HG03354 (cell line): Measurements from ENCODE around the gene MED13L.

Experiments
- ATAC-seq: cut with Tn5 transposase; IDR thresholded peaks from one replicate; pipeline ENCODE4 v1.9.1; 2021; ENCODE audit warnings: mild to moderate bottlenecking; ENCODE audit not compliant: unreplicated experiment, poor library complexity, severe bottlenecking

Gene MED13L

DNA sequence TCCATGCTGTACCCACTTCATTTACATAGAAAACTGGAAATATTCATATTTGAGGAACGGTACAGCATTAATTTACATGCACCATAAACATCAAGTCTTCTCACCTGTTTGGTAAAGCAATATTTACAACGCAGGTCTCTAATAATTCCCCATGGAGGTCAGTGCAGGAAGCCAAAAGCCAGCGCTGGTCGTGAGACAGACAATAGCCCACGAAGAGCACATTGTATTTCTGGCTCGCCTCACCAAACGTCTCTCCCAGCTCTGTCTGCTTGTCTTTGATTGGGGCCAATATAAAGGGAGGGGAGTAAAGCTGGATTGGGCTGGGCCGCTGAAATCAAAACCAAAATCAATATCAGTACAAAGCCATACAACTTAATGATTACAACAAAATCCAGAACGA is 302.1 kb downstream of the MED13L start:
- no peak for ATAC-seq

- no peak for ATAC-seq
Measured at GRCh38 chr12:115973968-115974724, 303.3 kb downstream of the MED13L start.

GRCh38 chr12:115973066-115973465 is 304.4 kb downstream of the MED13L start:
- ATAC-seq = no peak

GRCh38 chr12:115972241-115972640 is 305.3 kb downstream of the MED13L start:
- no peak for ATAC-seq

GRCh38 chr12:115968211-115968610 is 309.3 kb downstream of the MED13L start:
- ATAC-seq = no peak

DNA sequence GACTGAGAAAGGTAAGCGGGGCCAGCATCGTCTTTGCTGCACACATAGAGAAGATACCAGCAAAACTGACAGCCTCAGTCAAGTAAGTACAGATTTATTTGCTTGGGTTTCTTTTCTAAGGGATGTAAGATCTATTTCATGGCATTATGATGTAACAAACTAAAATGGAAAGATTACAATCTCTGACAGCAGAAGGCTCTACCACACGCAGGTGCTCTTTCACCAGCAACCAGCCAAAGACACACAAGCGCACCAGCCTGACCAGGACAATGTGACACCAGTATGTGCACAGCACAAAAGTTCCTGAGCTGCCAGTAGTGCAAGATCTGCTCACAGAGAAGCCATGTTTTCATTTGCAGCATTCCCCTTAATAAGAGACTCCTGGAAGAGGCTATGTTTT is 311.1 kb downstream of the MED13L start:
- ATAC-seq = no peak

GRCh38 chr12:115964626-115965025 is 312.9 kb downstream of the MED13L start:
- ATAC-seq = no peak

- ATAC-seq = no peak
Measured at GRCh38 chr12:115964214-115964613, 313.3 kb downstream of the MED13L start.

DNA sequence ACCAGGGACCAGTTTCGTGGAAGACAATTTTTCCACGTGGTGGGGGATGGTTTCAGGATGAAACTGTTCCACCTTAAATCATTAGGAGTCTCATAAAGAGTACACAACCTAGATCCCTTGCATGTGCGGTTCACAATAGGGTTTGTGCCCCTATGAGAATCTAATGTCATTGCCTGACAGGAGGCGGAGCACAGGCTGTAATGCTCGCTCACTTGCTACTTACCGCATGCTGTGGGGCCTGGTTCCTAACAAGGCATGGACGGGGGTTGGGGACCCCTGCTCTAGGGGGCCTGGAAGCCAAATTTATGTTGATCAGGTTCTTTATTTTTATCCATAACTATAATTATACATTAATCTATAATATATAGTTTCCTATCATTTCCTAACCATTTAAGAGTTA is 315.3 kb downstream of the MED13L start:
- no peak for ATAC-seq

DNA sequence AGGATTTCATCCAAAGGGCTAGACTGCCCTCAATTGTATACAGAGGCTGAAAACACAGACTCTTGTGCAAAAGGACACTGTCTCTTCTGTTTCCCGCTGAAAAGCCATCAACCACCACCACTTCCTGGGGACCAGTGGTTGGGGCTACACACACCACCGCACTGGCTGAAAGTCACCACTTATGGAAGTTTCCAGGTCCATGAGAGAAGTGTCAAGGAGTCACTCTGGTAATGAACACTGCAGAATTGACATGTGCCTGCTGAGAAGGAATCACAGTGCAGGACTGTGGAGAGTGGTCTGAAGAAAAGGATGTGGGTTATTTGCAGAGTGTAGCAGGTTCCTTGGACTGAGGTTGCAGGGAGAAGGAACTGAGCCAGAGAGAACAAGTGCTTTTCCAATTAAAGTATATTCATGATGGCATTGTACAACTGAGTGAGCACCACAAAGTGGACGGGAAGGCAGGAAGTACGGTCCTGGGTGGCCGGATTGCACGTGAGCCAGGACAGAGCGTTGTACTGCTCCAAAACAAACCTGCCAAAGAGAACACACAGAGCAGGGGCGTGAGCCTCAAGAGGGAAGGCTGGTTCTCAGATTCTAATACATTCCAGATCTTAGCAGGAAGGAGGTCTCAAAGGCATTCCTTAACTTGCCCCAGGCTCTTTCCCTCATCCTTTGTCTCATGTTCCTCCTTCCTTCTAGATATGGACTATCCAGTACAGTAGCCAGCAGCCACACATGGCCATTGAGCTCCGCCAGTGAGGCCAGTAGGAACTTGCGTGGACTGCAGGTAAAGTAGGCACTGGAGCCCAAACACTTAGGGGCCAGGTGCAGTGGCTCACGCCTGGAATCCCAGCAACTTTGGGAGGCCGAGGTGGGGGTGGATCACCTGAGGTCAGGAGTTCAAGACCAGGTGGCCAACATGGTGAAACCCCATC is 316.4 kb downstream of the MED13L start:
- no peak for ATAC-seq

DNA sequence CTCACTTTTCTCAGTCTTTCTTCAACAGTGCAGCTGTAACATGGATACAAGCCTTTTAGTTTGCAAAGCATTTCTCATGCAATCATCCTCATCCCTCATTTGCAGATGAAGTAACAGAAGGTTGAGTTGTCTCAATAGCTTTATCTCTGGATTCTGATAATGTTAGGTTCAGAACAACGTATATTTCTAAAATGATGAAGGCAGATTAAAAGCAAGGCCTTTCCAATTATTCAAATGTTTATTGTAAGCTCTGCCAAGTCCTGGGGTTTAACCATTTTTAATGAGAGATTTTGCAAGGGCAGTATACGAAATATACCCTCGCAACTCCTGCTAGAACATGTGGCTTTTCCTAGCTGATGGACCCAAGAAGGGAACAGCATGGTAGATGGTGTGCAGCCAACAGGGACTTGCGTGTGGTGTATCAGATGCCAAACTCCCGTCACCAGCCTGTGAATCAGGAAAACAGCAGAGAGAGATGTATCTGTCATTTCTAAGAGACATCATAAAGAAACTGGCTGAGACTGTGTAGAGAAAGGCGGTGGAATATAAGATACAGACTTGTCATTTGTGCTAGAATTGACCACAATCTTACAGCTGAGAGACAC is 319.7 kb downstream of the MED13L start:
- ATAC-seq = no peak

DNA sequence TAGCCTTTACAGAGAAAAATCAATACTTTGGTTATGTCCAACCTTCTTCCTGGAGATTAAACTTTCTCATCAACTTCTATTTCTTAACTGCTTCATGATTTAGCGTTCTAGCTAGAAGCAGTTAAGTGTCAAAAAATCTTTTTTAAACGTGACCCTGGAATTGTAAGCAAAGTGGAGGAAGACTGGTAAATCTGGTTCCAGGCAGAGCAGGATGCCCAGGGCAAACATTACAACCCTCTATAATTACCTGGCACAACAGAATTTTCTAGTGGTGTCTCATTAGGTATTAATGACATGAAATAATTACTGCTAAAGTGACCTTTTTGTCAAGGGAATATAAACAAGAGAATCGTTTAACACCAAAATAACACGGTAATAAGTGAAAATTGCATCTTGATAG is 320.8 kb downstream of the MED13L start:
- no peak for ATAC-seq

DNA sequence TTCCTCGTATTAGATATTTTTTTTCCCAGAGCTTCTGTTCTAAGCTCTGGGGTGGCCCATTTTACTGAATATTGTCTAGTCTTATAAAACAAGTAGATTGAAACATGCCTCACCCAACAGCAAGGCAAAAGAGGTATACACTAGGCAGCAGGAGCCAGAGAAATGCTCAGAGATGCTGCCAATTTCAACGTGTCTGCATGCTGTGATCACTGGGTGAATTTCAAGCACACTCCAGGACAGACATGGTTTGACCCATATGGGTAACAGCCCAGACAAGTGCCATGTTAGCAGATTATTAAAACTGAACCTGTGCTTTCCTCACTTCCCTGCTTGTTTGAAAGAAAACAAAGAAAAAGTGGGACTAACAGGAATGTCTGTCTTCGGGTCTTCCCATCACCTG is 321.3 kb downstream of the MED13L start:
- no peak for ATAC-seq

GRCh38 chr12:115953450-115953849 is 324.0 kb downstream of the MED13L start:
- ATAC-seq = no peak

DNA sequence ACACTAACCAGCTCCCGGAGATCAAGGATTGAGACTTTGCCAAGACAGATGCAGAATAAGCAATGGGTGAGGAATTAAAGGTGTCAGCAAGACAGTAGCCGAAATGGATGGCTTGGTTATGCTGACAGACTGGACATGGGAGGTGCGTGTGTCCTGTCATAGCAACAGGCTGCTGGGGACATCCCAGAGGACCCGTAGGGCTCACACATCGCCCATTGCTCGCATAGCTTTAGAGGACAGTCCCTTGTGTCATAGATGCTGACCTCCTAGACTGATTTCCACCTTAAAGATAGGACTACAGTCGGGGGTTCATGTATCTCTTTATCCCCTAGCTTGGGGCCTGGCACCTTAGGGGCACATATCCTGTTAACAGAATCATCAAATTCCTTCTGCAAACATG is 324.5 kb downstream of the MED13L start:
- ATAC-seq = no peak

DNA sequence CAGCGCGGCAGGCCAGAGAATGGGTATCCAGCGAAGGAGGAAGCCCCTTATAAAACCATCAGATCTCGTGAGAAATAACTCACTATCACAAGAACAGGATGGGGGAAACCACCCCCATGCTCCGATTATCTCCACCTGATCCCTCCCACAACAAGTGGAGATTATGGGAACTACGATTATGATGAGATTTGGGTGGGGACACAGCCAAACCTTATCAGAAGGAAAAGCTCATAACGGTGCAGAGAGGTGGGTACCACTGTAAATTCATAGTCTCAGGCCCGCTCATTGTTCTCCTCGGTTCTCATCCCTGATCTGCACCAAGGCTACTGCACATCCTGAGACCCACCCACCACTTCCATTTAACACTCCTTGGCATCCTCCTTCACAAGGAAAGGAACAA is 326.5 kb downstream of the MED13L start:
- no peak for ATAC-seq

DNA sequence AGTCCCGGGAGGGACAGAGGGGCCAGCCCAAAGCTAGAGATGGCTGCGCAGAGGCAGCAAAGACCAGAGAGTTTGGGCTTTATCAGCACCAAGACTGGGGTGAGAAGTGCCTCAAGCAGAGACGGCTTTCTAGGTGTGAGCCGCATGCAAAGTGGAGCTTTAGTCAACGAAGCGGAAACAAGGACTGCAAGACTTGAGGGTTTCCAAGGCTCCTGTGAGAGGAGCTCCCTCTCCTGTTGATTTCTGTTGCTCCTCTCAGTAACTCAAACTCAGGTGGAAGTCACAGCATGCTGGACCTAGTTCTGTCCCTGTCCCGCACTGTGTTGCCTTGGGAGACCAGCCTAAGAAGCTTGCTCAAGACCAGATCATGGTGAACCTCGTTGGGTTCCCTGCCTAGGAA is 327.8 kb downstream of the MED13L start:
- no peak for ATAC-seq

DNA sequence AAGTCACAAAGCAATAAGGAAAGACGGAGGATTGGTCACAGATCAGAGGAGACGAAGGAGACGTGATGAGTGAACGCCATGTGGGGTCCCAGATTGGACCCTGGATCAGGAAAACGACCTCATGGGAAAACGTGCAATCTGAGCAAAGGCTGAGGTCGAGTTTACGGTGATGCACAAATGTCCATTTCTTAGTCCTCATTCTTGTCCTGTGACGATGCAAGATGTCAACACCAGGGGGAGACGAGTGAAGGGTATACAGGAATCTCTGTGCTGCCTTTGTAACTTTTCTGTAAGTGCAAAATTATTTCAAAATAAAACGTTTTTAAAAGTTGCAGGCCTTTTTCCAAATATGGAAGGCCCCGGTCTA is 329.8 kb downstream of the MED13L start:
- no peak for ATAC-seq

DNA sequence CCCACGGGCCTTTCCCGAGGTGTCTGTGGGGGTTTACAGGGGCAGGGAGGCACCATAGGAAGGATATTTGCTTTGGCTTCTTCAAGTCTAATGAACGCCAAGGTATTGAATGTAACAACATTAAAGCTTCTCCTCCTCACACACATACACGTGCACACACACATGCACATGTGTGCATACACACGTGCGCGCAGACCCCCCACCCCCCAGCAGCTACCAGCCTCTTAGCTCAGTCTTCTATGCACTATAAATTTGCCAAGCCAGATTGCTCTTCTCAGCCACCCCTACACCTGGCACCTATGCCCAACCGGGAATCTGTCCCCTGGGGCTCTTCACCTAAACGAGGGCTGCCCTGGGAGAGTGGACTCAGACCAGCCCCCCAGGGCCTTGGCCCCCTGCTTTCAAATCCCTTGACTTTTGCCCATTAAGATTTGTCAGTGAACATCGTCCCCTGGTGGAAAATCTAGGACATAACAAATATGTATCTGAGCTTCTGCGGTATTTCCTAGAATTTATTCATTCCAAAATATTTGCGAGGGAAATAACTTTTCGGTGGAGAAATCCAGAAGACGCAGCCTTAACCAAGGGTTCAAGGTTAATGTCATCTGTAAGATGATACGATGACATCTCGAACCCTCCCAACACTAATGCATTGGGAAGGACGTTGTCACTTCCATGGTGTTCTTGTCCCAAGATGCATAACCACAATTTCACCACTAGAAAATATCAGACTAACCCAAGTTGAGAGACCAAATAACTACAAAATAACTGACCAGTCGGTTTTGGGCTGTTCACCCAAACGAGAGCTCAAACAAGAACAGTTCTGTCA is 330.4 kb downstream of the MED13L start:
- ATAC-seq = no peak

GRCh38 chr12:115946092-115946491 is 331.4 kb downstream of the MED13L start:
- ATAC-seq = no peak
